Activated CD4-positive, alpha-beta T cell treated with anti-CD3 and anti-CD28 coated beads, Interleukin-2, amount 10 ng/mL, durations not matched to agents 24 days and 14 days (primary cell): ENCODE measurements around the gene DEDD. TPM values are rescaled to one million over a fixed set of nuclear protein-coding genes. Genes with fewer than 3 reads are reported as not detected.

ENCODE experiments used
- DNase-seq: peaks from one replicate; pipeline ENCODE4 v3.0.0; 2022
- H3K27ac Mint-ChIP-seq: one replicate; pipeline ENCODE4 v1.8.0; 2022; ENCODE audit warnings: mild to moderate bottlenecking, mixed read lengths
- H3K27me3 Mint-ChIP-seq: one replicate; pipeline ENCODE4 v1.8.0; 2022; ENCODE audit warnings: mixed read lengths
- H3K36me3 Mint-ChIP-seq: one replicate; pipeline ENCODE4 v1.8.0; 2022; ENCODE audit warnings: low read depth, mild to moderate bottlenecking, mixed read lengths
- H3K4me1 Mint-ChIP-seq: one replicate; pipeline ENCODE4 v1.8.0; 2021; ENCODE audit warnings: mixed read lengths
- H3K4me3 Mint-ChIP-seq: one replicate; pipeline ENCODE4 v1.8.0; 2022; ENCODE audit warnings: mild to moderate bottlenecking, moderate library complexity, mixed read lengths
- H3K9me3 Mint-ChIP-seq: one replicate; pipeline ENCODE4 v1.8.0; 2021; ENCODE audit warnings: mixed read lengths
- intact Hi-C: fragments of 100-400 bp; cut with micrococcal nuclease; formaldehyde crosslinking; loops from one replicate; pipeline ENCODE4 v1.15.1; 2023
- total RNA-seq: library from RNA; stranded (reverse); gene quantifications from 2 replicates; pipeline ENCODE4 v1.2.3, GENCODE V29; 2022

DEDD gene, protein sequence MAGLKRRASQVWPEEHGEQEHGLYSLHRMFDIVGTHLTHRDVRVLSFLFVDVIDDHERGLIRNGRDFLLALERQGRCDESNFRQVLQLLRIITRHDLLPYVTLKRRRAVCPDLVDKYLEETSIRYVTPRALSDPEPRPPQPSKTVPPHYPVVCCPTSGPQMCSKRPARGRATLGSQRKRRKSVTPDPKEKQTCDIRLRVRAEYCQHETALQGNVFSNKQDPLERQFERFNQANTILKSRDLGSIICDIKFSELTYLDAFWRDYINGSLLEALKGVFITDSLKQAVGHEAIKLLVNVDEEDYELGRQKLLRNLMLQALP
- total RNA-seq, result 45.7 and 46.2 TPM in 2 replicates

DNA sequence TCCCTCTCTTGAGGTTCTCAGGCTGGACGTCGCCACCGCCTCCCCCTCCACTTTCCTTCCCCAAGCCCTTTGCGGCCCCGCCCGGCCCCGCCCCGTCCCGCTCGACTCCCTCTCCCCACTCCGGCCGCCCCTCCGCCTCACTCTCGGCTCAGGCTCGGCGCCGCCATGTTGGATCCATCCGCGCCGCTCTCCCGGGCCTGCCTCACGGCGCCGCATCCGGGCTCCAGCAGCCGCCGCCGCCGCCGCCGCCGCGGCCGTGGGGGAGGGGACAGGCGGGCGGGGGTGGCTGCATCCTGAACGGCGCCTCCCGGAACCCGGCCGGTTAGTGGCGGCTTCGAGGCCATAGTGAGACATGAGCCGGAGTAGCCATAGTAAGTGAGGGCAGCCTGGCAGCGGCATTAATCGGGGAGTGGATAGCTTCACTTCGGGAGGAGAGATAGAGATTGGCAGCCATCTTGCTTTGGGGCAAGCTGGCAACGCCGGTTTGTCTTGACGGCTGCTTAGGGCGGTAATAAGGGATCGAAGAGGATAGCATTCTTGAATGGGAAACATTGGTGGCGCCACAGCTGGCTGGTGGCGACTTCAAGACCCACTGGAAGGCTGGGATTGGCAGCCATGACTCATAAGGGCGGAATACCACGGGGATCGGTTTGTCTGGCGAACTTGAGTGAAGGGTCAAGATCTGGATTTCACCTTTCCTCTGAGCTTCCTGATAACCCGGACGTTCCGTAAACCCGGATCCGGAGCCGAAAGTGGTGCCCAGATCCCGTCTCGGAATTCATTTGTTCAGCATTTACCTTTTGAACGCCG is at the start of gene DEDD:
Gene DEDD (minus strand): TSS at position 258 of the 810 bp plus-strand sequence. CDS start 8,205 bp downstream, outside the sequence.
- Mint-ChIP-seq H3K4me1 (peaks cover 44% of the 10 kb centered on the region), H3K27ac (no peak within 1 kb of the TSS), H3K4me3 (no peak within 1 kb of the TSS), H3K9me3 (no peaks in the 10 kb centered on the region), H3K27me3 (no peaks in the 10 kb centered on the region), H3K36me3 (peaks cover 32% of the 10 kb centered on the region)
- intact Hi-C loops, result loop anchor here (1.0 to 5.0 kb wide), 5 partner anchors 13 to 70 kb away; partner anchors contain the start of genes ARHGAP30, NDUFS2, PPOX and UFC1
- DNase-seq, result peak; percentile 96

DNA sequence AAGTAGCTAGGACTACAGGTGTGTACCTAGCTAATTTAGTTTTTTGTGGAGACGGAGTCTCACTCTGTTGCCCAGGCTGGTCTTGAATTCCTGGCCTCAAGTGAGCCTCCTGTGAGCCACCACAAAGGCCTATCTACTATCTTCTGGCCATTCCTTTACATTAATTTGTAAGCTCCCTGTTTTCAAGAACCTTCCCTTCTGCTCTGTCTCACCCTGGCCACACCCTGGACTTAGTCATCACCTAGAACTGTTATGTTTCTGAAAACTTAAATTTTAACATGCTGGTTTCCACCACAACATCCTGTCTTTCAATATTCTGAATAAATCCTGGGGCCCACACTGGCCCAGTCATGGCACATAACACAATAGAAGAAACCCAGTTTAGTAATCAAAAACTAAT is 49.7 kb upstream of the DEDD start:
- intact Hi-C loops, result loop anchor here (1.0 to 2.0 kb wide), 2 partner anchors 15 to 43 kb away; partner anchors contain the start of gene PPOX
- Mint-ChIP-seq H3K36me3 (peaks cover 3% of the 10 kb centered on the region), H3K27ac (peak overlapping the region; percentile 96), H3K9me3 (no peaks in the 10 kb centered on the region), H3K4me1 (peaks cover 68% of the 10 kb centered on the region), H3K4me3 (peak overlapping the region; percentile 51), H3K27me3 (no peaks in the 10 kb centered on the region)
- DNase-seq, result peak; percentile 88

DNA sequence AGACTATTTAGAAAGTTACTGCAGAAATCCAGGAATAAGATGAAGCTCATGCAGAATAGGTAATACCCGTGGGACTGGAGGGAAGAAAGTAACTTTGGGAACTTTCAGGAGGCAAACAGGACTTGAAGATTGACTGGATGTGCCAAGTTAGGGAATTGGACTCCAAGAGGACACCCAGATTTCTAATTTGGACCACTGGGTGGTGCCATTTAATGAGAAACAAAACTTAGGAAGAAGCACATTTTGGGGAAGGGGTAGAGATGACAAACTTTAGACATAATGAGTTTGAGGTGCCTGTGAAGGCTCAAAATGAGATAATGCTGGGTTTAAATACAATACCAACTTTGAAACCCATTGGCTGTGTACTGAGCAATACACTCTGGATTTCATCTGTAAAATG is 48.2 kb upstream of the DEDD start:
- H3K4me3 Mint-ChIP-seq, result peak overlapping the region; percentile 25
- intact Hi-C loops, result no loop called here
- H3K4me1 Mint-ChIP-seq, result peaks cover 65% of the 10 kb centered on the region
- H3K27ac Mint-ChIP-seq, result peak overlapping the region; percentile 74
- no peaks in the 10 kb centered on the region for H3K27me3 Mint-ChIP-seq
- peaks cover 13% of the 10 kb centered on the region for H3K36me3 Mint-ChIP-seq
- no peak for DNase-seq
- no peaks in the 10 kb centered on the region for H3K9me3 Mint-ChIP-seq

DNA sequence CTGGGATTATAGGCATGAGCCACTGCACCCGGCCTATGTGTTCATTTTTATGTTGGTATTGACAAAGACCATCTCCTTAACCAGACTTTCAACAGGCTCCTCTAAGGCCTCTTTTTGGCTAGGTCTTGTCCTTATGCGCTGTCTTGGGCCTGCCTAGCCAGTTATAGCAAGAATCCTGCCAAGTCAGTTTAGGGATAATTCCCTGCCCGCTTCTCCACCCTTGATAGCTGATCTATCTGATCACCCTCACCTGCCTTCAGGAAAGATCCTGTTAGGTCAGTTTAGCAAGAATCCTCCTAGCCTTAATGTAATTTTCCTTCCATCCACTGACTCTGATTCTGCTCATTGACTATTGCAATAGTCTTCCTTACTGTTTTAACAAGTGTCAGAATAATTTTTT is 47.2 kb upstream of the DEDD start:
- intact Hi-C loops, result no loop called here
- peaks cover 22% of the 10 kb centered on the region for H3K36me3 Mint-ChIP-seq
- H3K27me3 Mint-ChIP-seq, result no peaks in the 10 kb centered on the region
- no peak overlapping the region for H3K27ac Mint-ChIP-seq
- H3K9me3 Mint-ChIP-seq, result no peaks in the 10 kb centered on the region
- peaks cover 66% of the 10 kb centered on the region for H3K4me1 Mint-ChIP-seq
- H3K4me3 Mint-ChIP-seq, result no peak overlapping the region
- no peak for DNase-seq

DNA sequence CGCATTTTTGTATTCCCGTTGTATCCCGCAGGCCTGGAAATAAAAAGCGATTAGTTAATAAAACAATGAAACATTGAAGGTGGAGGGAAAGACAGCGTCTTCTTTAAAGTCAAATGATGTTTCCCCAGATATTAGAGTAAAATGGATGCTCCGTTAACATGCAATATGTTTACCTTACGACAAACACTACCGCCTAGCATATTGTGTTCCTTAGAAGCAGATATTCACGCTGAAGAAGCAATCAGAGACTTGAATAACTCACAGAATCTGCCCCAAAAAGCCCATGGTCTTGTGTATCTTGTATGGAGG is 45.4 kb upstream of the DEDD start:
- H3K27me3 Mint-ChIP-seq, result no peaks in the 10 kb centered on the region
- peaks cover 37% of the 10 kb centered on the region for H3K36me3 Mint-ChIP-seq
- peaks cover 59% of the 10 kb centered on the region for H3K4me1 Mint-ChIP-seq
- H3K9me3 Mint-ChIP-seq, result no peaks in the 10 kb centered on the region
- no peak for DNase-seq
- H3K4me3 Mint-ChIP-seq, result peak overlapping the region; percentile 100
- intact Hi-C loops, result loop anchor here (1.0 to 2.0 kb wide), 2 partner anchors 12 to 19 kb away; partner anchors contain the start of genes PPOX and USP21
- H3K27ac Mint-ChIP-seq, result peak overlapping the region; percentile 100

DNA sequence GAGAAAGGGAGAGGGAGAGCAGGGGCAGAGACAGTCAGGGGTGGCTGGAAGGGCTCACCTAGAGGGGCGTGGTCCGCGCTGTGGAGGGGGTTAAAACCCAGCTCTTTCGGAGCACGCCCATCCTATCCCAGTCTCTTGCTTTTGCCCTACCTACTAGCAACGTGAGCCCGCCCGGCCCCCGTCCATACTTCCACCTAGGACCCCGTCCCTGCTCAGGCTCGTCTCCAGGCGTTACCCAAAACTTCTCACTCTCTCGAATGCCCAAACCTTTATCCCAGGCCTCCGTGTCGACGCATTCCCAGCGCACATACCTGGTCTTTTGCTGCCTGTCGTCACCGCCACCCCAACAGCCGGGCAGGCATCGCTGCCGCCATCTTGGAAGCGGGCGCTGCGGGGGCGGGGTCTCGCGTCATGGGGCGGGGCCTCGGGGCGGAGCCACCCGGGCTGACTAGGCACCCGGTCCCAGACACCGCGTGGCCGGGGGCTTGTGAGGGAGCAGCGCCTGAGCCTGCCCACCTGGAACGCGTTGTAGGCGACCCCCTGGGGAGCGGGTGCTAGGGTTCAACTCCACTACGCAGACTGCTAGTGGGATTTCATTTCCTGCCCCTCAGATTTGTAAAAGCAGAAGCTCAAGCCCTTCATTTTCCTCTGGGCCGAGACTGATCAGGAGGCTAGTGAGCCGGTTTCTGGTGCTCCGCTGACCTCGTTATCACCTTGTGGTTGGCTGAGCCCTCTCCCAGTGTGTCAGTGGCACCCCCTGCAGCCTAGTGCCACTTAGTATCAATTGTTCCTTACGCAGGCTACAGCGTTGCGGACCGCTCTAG is 44.9 kb upstream of the DEDD start, which contains the start of gene B4GALT3:
Gene B4GALT3 (minus strand): TSS at position 396 of the 824 bp plus-strand sequence. CDS start 1,447 bp downstream, outside the sequence.
- intact Hi-C loops, result loop anchor here (1.0 to 2.0 kb wide), 2 partner anchors 11 to 19 kb away; partner anchors contain the start of genes PPOX and USP21
- H3K4me3 Mint-ChIP-seq, result peak within 1 kb of the TSS; percentile 100
- peak; percentile 99 for DNase-seq
- peak within 1 kb of the TSS; percentile 100 for H3K27ac Mint-ChIP-seq
- peaks cover 59% of the 10 kb centered on the region for H3K4me1 Mint-ChIP-seq
- no peaks in the 10 kb centered on the region for H3K9me3 Mint-ChIP-seq
- no peaks in the 10 kb centered on the region for H3K27me3 Mint-ChIP-seq
- H3K36me3 Mint-ChIP-seq, result peaks cover 42% of the 10 kb centered on the region

DNA sequence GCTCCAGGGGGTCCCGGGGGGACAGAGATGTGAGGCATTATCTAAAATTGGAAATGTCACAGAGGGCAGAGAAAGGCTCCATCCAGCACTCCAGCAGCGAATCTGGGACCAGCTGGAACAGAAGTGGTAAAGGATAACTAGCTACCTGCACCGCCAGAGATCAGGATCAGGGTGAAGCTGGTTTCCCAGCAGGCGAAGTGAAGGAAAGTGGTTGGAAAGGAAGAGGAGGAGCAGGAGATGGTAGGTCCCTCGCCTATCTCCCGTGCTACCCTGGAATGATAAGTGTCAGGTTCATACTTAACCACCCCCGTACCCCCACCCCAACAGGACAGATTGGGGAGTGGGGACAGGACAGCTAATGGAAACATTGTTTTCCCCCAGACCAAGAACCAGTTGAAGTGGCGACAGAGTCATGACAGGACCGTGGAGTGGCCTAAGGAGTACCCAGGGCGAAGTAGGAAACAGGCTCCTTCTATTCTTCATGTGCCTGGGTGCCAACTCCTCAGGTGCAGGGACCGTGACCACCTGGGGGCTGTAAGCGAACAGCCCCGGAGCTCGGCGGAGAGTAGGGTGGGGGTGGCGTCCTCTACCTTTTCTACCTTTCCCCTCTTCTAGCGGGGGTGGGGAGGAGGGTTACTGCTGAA is 44.1 kb upstream of the DEDD start:
- Mint-ChIP-seq H3K36me3 (peaks cover 50% of the 10 kb centered on the region), H3K4me3 (peak overlapping the region; percentile 100), H3K4me1 (peaks cover 54% of the 10 kb centered on the region), H3K27me3 (no peaks in the 10 kb centered on the region), H3K9me3 (no peaks in the 10 kb centered on the region), H3K27ac (peak overlapping the region; percentile 100)
- intact Hi-C loops, result loop anchor here (1.0 to 2.0 kb wide), 2 partner anchors 10 to 18 kb away; partner anchors contain the start of genes PPOX and USP21
- no peak for DNase-seq

DNA sequence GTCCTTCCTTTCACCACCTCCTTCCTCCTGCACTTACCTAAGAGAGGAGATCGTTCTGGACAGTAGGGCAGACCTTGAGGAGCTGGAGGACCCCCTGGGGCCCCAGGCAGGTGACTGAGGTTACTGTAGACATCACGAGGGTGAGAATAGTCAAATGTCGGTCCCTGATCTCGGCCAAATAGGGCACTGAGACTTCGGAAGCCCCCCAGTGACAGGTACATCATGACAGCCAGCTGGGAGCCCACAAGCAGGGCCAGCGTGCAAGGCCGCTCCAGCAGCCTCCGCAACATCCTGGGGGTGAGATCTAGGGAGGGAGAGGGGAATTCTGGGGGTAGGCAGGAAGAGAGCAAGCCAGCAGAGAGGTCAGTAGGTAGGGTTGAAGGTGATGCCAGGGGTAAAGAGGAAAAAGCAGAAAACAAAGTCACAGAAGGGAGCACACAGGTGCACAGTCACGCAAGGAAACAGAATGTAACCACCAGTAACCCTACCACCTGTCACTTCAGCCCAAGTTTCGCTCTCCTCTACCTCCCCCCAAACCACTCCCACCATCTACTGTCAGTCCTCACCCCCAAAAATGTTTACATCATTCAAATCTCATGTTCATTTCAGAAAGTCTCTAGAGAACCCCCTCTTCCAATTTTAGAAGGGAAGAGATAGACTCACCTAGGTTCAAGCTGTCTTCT is 43.4 kb upstream of the DEDD start:
- Mint-ChIP-seq H3K36me3 (peaks cover 56% of the 10 kb centered on the region), H3K27me3 (no peaks in the 10 kb centered on the region), H3K4me3 (peak overlapping the region; percentile 100), H3K27ac (peak overlapping the region; percentile 100), H3K4me1 (peaks cover 51% of the 10 kb centered on the region), H3K9me3 (no peaks in the 10 kb centered on the region)
- DNase-seq, result no peak
- intact Hi-C loops, result loop anchor here (2.0 kb wide), 1 partner anchor 17 kb away; the partner anchor contains the start of gene USP21

DNA sequence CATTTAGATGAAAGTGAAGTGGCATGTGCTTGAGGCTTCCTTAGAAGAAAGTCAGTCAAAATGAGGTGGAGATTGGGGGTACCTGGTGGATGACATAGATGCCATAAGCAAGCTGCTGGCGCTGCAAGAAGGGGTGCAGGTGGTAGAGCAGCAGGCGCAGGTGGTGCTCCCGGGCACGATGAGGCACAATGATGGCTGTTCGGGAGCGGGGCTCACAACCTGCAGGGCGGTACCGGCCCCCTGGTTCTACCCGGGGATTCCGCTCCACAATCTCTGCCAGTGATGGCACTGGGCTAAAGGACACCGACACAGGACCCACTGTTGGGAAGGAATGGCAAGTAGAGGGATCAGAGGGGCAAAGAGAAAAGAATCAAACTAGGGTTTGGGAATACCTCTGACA is 42.4 kb upstream of the DEDD start:
- Mint-ChIP-seq H3K27ac (peak overlapping the region; percentile 1), H3K36me3 (peaks cover 60% of the 10 kb centered on the region), H3K4me1 (peaks cover 44% of the 10 kb centered on the region), H3K9me3 (no peaks in the 10 kb centered on the region), H3K4me3 (peak overlapping the region; percentile 100), H3K27me3 (no peaks in the 10 kb centered on the region)
- no peak for DNase-seq
- intact Hi-C loops, result no loop called here

DNA sequence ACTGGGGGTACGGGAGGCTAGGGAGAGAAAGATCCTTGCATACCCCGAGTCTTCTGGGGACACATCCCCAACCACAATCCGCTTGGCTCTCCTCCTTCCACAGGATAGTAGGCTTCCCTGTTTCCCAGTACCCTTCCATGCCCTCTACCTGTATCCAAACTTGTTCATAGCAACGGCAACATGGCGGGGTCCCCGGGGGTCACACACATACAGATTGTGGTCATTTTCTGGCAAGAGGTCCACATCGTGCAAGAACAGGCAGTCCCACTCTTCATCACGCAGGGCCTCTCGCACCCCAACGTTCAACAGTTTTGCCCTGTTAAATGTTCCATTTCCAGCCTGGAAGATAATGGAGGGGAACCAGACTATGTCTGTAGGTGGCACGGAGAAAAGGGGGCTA is 41.2 kb upstream of the DEDD start:
- no peak for DNase-seq
- no peaks in the 10 kb centered on the region for H3K27me3 Mint-ChIP-seq
- peaks cover 65% of the 10 kb centered on the region for H3K36me3 Mint-ChIP-seq
- H3K27ac Mint-ChIP-seq, result no peak overlapping the region
- peaks cover 47% of the 10 kb centered on the region for H3K4me1 Mint-ChIP-seq
- no peak overlapping the region for H3K4me3 Mint-ChIP-seq
- intact Hi-C loops, result no loop called here
- no peaks in the 10 kb centered on the region for H3K9me3 Mint-ChIP-seq

DNA sequence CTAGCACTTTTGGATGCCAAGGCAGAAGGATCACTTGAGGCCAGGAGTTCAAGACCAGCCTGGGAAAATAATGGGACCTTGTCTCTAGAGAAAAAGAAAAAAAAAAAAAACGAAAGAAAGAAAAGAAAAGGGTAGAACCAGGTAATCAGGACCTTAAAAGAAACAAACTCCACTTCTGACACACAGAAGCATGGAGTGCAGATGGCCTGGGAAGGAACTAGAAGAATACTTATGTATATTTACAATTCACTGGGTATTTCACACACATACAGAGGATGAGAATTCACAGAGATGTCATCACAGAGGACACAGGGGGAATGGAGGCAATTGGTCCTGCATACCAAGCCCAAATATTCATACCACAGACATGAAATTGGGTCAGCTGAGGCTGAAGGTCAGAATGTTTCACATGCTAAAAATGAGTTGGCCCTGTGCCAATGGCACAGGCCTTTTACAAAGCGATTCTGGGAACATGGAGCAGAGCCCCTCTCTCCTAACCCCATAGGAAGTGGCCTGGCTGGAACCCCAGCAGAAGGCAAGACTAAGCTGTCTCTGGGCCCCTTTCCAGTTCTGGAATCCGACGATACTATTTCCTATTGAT is 40.4 kb upstream of the DEDD start:
- Mint-ChIP-seq H3K4me1 (peaks cover 45% of the 10 kb centered on the region), H3K27me3 (no peaks in the 10 kb centered on the region), H3K27ac (no peak overlapping the region), H3K4me3 (no peak overlapping the region), H3K36me3 (peaks cover 65% of the 10 kb centered on the region), H3K9me3 (no peaks in the 10 kb centered on the region)
- intact Hi-C loops, result no loop called here
- no peak for DNase-seq

DNA sequence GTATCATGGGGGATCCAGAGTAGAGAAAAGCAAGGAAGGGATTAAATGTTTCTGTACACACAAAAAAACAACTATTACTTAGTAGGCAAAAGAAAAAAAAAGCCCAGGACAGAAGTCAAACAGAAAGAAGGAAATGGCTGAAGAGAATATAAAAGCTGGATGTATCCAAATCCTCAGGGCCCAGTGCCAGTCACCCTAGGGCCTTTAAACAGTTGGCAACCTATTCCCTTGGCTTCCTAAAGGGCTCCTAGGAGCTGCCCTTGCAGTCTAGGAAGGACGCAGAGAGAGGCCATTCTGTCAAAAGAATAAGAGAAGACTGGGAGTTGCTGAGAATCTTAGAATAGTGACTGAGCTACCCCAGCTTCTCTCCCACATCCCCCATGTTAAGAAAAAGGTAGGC is 39.9 kb upstream of the DEDD start:
- Mint-ChIP-seq H3K27ac (no peak overlapping the region), H3K4me1 (peaks cover 42% of the 10 kb centered on the region), H3K4me3 (no peak overlapping the region), H3K36me3 (peaks cover 65% of the 10 kb centered on the region), H3K27me3 (no peaks in the 10 kb centered on the region), H3K9me3 (no peaks in the 10 kb centered on the region)
- no peak for DNase-seq
- intact Hi-C loops, result no loop called here
